WERI-Rb-1 (cell line): ENCODE measurements around the gene SIK2.

Experiments used
- DNase-seq: peaks from one replicate; pipeline ENCODE4 v3.0.0-alpha.2; 2020
- H3K27ac ChIP-seq: fragments of 250-450 bp; sonication (Bioruptor Pico); 2 replicates; pipeline ENCODE4 v1.5.1; 2020; ENCODE audit warnings: mild to moderate bottlenecking, moderate library complexity
- H3K27me3 ChIP-seq: fragments of 250-450 bp; sonication (Bioruptor Pico); 2 replicates; pipeline ENCODE4 v1.5.1; 2021; ENCODE audit warnings: mild to moderate bottlenecking, low read depth, moderate library complexity; ENCODE audit not compliant: insufficient read depth, severe bottlenecking
- H3K36me3 ChIP-seq: fragments of 250-450 bp; sonication (Bioruptor Pico); 2 replicates; pipeline ENCODE4 v1.5.1; 2020; ENCODE audit warnings: mild to moderate bottlenecking, moderate library complexity
- H3K4me3 ChIP-seq: 2 replicates; pipeline ENCODE4 v1.5.1; 2011; ENCODE audit warnings: low read depth, mild to moderate bottlenecking, control low read depth, low read length
- H3K9me3 ChIP-seq: fragments of 250-450 bp; sonication (Bioruptor Pico); 2 replicates; pipeline ENCODE4 v1.5.1; 2021; ENCODE audit warnings: mild to moderate bottlenecking, moderate library complexity; ENCODE audit not compliant: severe bottlenecking
- CTCF ChIP-seq: IDR thresholded peaks from 2 replicates; pipeline ENCODE4 v1.5.1; 2011; ENCODE audit warnings: low read depth, mild to moderate bottlenecking, control low read depth, inconsistent platforms, low read length

Gene SIK2

GRCh38 chr11:111718859-111719258, 116.6 kb downstream of the SIK2 start:
- no peak overlapping the region for H3K27ac ChIP-seq
- no peak for TF ChIP-seq CTCF
- DNase-seq, result no peak

GRCh38 chr11:111719379-111719778, 117.1 kb downstream of the SIK2 start:
- peaks cover 62% of the 10 kb centered on the region for H3K36me3 ChIP-seq
- H3K9me3 ChIP-seq, result no peaks in the 10 kb centered on the region

More at GRCh38 chr11:111718859-111719258, 116.6 kb downstream of the SIK2 start:
- Histone ChIP-seq H3K27me3 (no peaks in the 10 kb centered on the region), H3K9me3 (no peaks in the 10 kb centered on the region), H3K36me3 (peaks cover 60% of the 10 kb centered on the region), H3K4me3 (no peak overlapping the region)

GRCh38 chr11:111720801-111721494, 118.7 kb downstream of the SIK2 start:
- H3K36me3 ChIP-seq, result peaks cover 68% of the 10 kb centered on the region
- DNase-seq, result no peak
- no peak overlapping the region for H3K4me3 ChIP-seq
- no peak overlapping the region for H3K27ac ChIP-seq
- TF ChIP-seq CTCF, result no peak
- H3K27me3 ChIP-seq, result no peaks in the 10 kb centered on the region
- no peaks in the 10 kb centered on the region for H3K9me3 ChIP-seq

More at GRCh38 chr11:111719379-111719778, 117.1 kb downstream of the SIK2 start:
- no peak for TF ChIP-seq CTCF
- Histone ChIP-seq H3K27me3 (no peaks in the 10 kb centered on the region), H3K4me3 (no peak overlapping the region), H3K27ac (no peak overlapping the region)
- DNase-seq, result no peak

- no peaks in the 10 kb centered on the region for H3K27me3 ChIP-seq
- TF ChIP-seq CTCF, result no peak
- H3K9me3 ChIP-seq, result no peaks in the 10 kb centered on the region
- H3K27ac ChIP-seq, result no peak overlapping the region
- no peak for DNase-seq
- H3K4me3 ChIP-seq, result no peak overlapping the region
- H3K36me3 ChIP-seq, result peaks cover 71% of the 10 kb centered on the region
Measured at GRCh38 chr11:111722501-111722900, 120.3 kb downstream of the SIK2 start.

GRCh38 chr11:111723595-111723994, 121.3 kb downstream of the SIK2 start:
- Histone ChIP-seq H3K27me3 (no peaks in the 10 kb centered on the region), H3K36me3 (peaks cover 66% of the 10 kb centered on the region), H3K4me3 (no peak overlapping the region), H3K27ac (no peak overlapping the region), H3K9me3 (no peaks in the 10 kb centered on the region)
- TF ChIP-seq CTCF, result no peak
- no peak for DNase-seq
